OCI-LY3 (cell line): Measurements from ENCODE around the gene SPANXN4.

Experiments used
- EZH2phosphoT487 ChIP-seq: fragments of 200-600 bp; shearing (Covaris generic); IDR thresholded peaks from 2 replicates; pipeline ENCODE4 v1.6.1; 2018; ENCODE audit warnings: antibody characterized with exemption, mixed run types, low read depth
- TF ChIP-seq, protein P1 (sequence below): fragments of 200-600, 300-600 bp; sonication (generic); IDR thresholded peaks from 2 replicates; pipeline ENCODE4 v1.5.1; 2014; ENCODE audit warnings: antibody characterized with exemption, low read length, low read depth

DNA sequence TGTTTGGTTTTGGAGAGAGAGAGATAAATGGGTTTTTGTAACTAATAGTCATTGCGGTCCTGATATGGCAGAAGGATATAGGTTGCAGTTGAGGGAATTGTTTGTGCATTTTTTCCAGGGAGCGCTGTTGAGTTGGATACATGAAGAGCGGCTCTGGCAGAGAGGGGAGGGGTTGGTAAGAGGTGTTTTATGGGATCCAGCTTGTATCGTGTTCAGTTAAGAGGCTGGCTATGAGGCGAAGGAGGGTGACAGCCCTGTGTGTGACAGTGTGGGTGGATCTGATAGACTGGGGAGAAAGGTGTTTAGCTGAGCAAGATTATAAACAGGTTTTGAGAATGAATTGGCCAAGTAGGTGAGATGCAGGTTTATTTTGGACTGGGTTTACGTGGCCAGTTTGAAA lies 1.5 kb downstream of the SPANXN4 start:
- TF ChIP-seq, protein P1, sequence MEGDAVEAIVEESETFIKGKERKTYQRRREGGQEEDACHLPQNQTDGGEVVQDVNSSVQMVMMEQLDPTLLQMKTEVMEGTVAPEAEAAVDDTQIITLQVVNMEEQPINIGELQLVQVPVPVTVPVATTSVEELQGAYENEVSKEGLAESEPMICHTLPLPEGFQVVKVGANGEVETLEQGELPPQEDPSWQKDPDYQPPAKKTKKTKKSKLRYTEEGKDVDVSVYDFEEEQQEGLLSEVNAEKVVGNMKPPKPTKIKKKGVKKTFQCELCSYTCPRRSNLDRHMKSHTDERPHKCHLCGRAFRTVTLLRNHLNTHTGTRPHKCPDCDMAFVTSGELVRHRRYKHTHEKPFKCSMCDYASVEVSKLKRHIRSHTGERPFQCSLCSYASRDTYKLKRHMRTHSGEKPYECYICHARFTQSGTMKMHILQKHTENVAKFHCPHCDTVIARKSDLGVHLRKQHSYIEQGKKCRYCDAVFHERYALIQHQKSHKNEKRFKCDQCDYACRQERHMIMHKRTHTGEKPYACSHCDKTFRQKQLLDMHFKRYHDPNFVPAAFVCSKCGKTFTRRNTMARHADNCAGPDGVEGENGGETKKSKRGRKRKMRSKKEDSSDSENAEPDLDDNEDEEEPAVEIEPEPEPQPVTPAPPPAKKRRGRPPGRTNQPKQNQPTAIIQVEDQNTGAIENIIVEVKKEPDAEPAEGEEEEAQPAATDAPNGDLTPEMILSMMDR: no peak
- TF ChIP-seq EZH2phosphoT487: no peak
